Uterus (tissue), 4 donors: ENCODE results near the gene DYRK3. TPM values are rescaled to one million over a fixed set of nuclear protein-coding genes. Genes with fewer than 3 reads are reported as not detected.
A peak's percentile ranks its signal among the peaks of the same experiment; 100 is the strongest.
"Not testable (repeated sequence)": the region's sequence is repeated elsewhere in the genome, so short reads cannot be mapped to it uniquely, and the experiment has no call there.

Source experiments
- DNase-seq, 2 donors: peaks; one replicate each; pipeline ENCODE4 v3.0.0-alpha.2; 2019 to 2020
- H3K27ac ChIP-seq, 2 donors: fragments of 200-600 bp; sonication (generic); 1 replicate in 1 of 2; 2 replicates in 1 of 2; pipeline ENCODE4 v1.5.1; 2016 to 2018
- H3K27me3 ChIP-seq, 2 donors: fragments of 200-600 bp; sonication (generic); one replicate each; pipeline ENCODE4 v1.5.1; 2018 to 2019; ENCODE audit warnings: control low read depth in 1 of 2
- H3K36me3 ChIP-seq, 2 donors: fragments of 200-600 bp; sonication (generic); one replicate each; pipeline ENCODE4 v1.5.1; 2019; ENCODE audit warnings: control low read depth in 1 of 2
- H3K4me1 ChIP-seq, 2 donors: fragments of 200-600 bp; sonication (generic); one replicate each; pipeline ENCODE4 v1.5.1; 2018 to 2019; ENCODE audit warnings: control low read depth in 1 of 2
- H3K4me3 ChIP-seq, 2 donors: fragments of 200-600 bp; sonication (generic); 1 replicate in 1 of 2; 2 replicates in 1 of 2; pipeline ENCODE4 v1.5.1; 2018 to 2019; ENCODE audit warnings: mild to moderate bottlenecking in 1 of 2
- H3K9me3 ChIP-seq, 2 donors: fragments of 200-600 bp; sonication (generic); one replicate each; pipeline ENCODE4 v1.5.1; 2019; ENCODE audit warnings: control low read depth in 1 of 2
- POLR2A ChIP-seq, 2 donors: fragments of 450-650 bp; IDR thresholded peaks; one replicate each; pipeline ENCODE4 v1.6.1; 2016; ENCODE audit warnings: antibody characterized with exemption in 2 of 2, mild to moderate bottlenecking in 1 of 2, moderate library complexity in 1 of 2
- intact Hi-C: fragments of 100-400 bp; cut with DNase I; formaldehyde crosslinking; loops from one replicate; pipeline ENCODE4 v1.15.1; 2023; ENCODE audit warnings: low total_unique reads
- total RNA-seq, 4 donors: library from RNA; depleted of rRNA in 3 of 4; stranded (reverse); fragments of >200 nt in 3 of 4; gene quantifications; one replicate each; pipeline versions ENCODE4 v1.1.0 to v1.2.4, GENCODE V29; 2014 to 2023
- TF ChIP-seq, protein P1 (sequence below), 4 experiments: fragments of 200-600 bp in 2 of 4; fragments of 450-650 bp in 2 of 4; sonication (generic) in 2 of 4; IDR thresholded peaks; one replicate each; pipeline ENCODE4 v1.5.1; 2016 to 2019; ENCODE audit warnings: antibody characterized with exemption in 4 of 4, mild to moderate bottlenecking in 2 of 4, moderate library complexity in 1 of 4
- donor health status: DM: yes; HTN: yes; CAD: no.

Gene DYRK3
- total RNA-seq, 4 donors from 2014 or later = 10.8 to 24.7 (median 14.7) TPM

DNA sequence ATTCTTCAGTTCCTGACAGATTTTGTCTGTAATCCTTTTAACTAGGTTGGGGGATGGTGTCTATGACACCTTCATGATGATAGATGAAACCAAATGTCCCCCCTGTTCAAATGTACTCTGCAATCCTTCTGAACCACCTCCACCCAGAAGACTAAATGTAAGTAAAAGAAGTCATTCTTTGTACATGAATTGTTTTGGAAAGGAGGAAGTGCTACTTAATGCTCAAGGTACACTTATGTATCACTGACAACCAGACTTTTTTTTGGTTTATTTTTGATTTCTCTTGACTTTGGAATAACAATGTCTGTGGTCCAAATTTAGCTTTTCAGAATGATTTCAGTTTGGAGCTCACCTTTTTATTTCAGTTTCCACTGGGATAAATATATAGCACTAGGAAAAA lies 2.3 kb downstream of the DYRK3 start:
- no peak for TF ChIP-seq POLR2A (IDR thresholded peaks at IDR 0.05)
- no peaks in the 10 kb centered on the region for H3K9me3 ChIP-seq
- no peak for DNase-seq
- H3K36me3 ChIP-seq = no peaks in the 10 kb centered on the region
- H3K27me3 ChIP-seq = no peaks in the 10 kb centered on the region
- no peak overlapping the region for H3K4me3 ChIP-seq
- intact Hi-C loops = no loop called here
- peak overlapping the region in 1 of 2 donors; percentile 82 for H3K27ac ChIP-seq
- H3K4me1 ChIP-seq = peaks cover 0 to 7% of the 10 kb centered on the region in 2 donors

DNA sequence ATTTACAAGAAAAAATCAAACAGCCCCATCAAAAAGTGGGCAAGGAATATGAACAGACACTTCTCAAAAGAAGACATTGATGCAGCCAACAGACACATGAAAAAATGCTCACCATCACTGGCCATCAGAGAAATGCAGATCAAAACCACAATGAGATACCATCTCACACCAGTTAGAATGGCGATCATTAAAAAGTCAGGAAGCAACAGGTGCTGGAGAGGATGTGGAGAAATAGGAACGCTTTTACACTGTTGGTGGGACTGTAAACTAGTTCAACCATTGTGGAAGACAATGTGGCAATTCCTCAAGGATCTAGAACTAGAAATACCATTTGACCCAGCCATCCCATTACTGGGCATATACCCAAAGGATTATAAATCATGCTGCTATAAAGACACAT lies 6.7 kb downstream of the DYRK3 start:
- H3K4me3 ChIP-seq, H3K4me1 ChIP-seq, H3K9me3 ChIP-seq, intact Hi-C loops, H3K36me3 ChIP-seq, DNase-seq, H3K27ac ChIP-seq, H3K27me3 ChIP-seq: not testable (repeated sequence)

DNA sequence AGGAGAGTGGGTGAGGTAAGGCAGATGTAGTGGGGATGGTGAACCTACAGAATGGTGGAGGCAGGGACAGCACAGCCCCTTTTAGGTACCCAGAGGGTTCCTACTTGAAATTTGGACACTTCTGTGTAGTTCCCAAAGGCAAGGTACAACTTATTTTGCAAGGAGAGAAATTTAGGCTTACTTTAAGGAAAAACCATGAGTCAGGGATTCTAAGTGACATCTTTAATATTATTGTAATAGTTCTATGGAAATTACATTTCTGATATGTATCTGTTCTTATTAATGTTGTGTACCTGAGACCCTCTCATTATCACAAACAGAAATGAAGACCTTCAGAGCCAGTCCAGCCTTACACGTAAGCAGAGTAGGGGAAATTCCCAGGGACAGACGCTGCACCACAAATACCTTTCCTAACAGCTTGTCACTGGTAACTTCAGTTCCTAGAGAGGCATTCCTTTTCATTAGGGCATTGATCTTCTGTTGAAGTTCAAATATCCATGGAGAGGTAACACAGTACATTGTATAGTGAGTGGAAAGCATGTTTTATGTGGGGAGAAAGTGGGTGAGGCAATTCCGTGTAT lies 7.9 kb downstream of the DYRK3 start:
- H3K27me3 ChIP-seq = no peaks in the 10 kb centered on the region
- no peaks in the 10 kb centered on the region for H3K9me3 ChIP-seq
- TF ChIP-seq POLR2A (IDR thresholded peaks at IDR 0.05) = no peak
- TF ChIP-seq, protein P1, sequence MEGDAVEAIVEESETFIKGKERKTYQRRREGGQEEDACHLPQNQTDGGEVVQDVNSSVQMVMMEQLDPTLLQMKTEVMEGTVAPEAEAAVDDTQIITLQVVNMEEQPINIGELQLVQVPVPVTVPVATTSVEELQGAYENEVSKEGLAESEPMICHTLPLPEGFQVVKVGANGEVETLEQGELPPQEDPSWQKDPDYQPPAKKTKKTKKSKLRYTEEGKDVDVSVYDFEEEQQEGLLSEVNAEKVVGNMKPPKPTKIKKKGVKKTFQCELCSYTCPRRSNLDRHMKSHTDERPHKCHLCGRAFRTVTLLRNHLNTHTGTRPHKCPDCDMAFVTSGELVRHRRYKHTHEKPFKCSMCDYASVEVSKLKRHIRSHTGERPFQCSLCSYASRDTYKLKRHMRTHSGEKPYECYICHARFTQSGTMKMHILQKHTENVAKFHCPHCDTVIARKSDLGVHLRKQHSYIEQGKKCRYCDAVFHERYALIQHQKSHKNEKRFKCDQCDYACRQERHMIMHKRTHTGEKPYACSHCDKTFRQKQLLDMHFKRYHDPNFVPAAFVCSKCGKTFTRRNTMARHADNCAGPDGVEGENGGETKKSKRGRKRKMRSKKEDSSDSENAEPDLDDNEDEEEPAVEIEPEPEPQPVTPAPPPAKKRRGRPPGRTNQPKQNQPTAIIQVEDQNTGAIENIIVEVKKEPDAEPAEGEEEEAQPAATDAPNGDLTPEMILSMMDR (IDR thresholded peaks at IDR 0.05) = no peak
- DNase-seq = no peak
- H3K4me1 ChIP-seq = no peaks in the 10 kb centered on the region
- no peak overlapping the region for H3K4me3 ChIP-seq
- H3K27ac ChIP-seq = no peak overlapping the region
- intact Hi-C loops = no loop called here
- no peaks in the 10 kb centered on the region for H3K36me3 ChIP-seq

DNA sequence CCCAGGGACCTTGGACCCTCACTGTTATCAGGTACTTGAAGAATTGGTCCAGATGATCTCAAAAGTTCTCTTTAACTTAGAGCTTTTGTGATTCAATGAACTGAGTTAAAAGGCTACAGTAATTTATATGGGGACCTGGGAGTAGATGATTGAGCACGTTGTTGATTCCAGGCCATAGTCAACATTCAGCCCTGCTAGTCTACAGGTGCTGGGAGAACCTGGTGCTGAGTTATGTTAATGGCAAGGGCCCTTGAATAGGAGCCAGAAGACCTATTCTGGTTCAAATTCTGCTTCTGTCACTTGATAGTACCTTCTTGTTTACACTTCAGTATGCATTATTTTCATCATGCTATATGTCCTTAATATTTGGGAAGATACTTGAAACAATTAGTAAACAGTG lies 11.2 kb downstream of the DYRK3 start:
- H3K27ac ChIP-seq = no peak overlapping the region
- intact Hi-C loops = no loop called here
- no peaks in the 10 kb centered on the region for H3K27me3 ChIP-seq
- no peaks in the 10 kb centered on the region for H3K36me3 ChIP-seq
- no peak for DNase-seq
- no peaks in the 10 kb centered on the region for H3K4me1 ChIP-seq
- TF ChIP-seq, protein P1 (IDR thresholded peaks at IDR 0.05) = no peak
- TF ChIP-seq POLR2A (IDR thresholded peaks at IDR 0.05) = no peak
- H3K9me3 ChIP-seq = no peaks in the 10 kb centered on the region
- no peak overlapping the region for H3K4me3 ChIP-seq

DNA sequence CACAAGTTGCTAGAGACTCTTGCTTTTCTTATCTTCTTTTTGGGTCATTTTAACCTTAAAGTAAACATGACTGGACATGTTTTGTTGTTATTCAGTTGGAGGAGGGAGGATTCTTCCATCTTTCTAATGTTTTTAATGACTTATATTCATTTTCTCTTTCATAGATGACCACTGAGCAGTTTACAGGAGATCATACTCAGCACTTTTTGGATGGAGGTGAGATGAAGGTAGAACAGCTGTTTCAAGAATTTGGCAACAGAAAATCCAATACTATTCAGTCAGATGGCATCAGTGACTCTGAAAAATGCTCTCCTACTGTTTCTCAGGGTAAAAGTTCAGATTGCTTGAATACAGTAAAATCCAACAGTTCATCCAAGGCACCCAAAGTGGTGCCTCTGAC lies 11.9 kb downstream of the DYRK3 start:
- intact Hi-C loops = no loop called here
- no peaks in the 10 kb centered on the region for H3K9me3 ChIP-seq
- H3K27ac ChIP-seq = no peak overlapping the region

DNA sequence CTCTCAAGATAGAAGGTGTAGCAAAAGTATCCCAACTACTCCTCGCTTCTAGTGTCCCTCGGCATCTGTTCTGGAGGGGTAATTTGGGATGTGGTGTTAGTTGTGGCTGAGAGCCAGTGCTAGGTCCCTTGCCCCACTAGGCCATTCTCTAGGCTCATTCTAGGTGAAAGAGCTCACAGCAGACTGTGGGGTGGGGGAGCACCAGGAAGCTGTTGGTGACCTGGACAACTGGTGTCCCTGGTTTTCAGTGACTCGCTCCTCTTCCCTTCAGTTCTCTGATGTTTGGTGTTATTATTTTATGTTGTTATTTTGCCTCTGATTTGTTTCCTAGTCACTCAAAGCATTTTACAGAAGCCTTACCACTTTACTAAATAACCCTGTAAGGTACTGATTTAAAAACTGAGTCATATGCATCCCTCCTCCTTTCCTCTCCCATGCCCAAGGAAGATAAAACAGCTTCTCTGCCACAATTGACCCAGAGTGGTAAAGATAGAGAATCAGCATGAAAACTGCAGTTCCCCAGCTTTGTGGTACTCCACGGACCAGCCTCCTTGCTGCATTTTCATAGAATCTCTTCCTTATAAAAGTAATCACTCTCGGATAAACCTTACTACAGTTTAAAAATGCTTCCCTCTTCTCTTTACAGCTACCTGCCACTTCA lies 14.1 kb downstream of the DYRK3 start:
- Histone ChIP-seq H3K9me3 (no peaks in the 10 kb centered on the region), H3K27me3 (no peaks in the 10 kb centered on the region), H3K36me3 (no peaks in the 10 kb centered on the region), H3K27ac (peak overlapping the region in 1 of 2 donors; percentile 25), H3K4me3 (no peak overlapping the region), H3K4me1 (no peaks in the 10 kb centered on the region)
- DNase-seq = no peak
- no peak for TF ChIP-seq POLR2A (IDR thresholded peaks at IDR 0.05)
- TF ChIP-seq, protein P1 (IDR thresholded peaks at IDR 0.05) = no peak
- intact Hi-C loops = no loop called here

More for the DNA sequence above, 11.9 kb downstream of the DYRK3 start:
- Histone ChIP-seq H3K4me3 (no peak overlapping the region), H3K4me1 (no peaks in the 10 kb centered on the region), H3K36me3 (no peaks in the 10 kb centered on the region), H3K27me3 (no peaks in the 10 kb centered on the region)
- DNase-seq = no peak
- no peak for TF ChIP-seq POLR2A (IDR thresholded peaks at IDR 0.05)
- TF ChIP-seq, protein P1 (IDR thresholded peaks at IDR 0.05) = no peak
